ENCODE results near the gene PCSK5.

Gene PCSK5

DNA sequence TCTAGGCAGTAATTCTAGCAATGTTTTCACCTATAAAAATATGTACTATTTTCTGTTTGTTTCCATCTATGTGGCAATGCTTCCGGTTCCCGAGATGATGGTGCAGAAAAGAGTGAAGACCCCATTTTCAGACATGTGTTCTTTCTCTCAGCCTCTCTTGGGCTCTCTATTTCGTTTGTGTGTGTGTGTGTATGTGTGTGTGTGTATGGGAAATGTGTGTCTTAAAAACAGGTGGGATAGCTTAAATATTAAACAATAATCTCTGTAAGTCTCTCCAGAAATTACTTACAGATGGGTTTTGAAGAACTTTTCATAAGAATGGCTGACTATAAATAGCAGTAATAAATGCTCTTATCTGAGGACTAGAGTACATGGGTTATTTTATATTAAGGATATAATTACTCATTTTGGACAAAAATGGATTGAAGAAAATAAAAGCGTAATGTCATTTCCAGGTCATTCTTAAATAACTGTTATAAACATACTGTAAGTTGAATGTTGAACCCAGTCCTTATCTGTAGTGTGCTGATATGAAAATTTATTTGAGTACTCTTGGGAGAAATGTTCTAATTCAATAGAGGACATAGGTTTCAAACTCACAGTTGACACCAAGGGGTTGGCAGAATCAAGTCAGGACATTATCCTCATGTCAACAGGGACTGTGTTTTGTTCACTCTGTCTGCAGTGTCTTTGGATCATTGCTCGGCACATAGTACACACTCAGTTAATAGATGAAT, 31.1 kb downstream of the PCSK5 start:
- DNase-seq (ENCODE audit: low read depth), result no peak

DNA sequence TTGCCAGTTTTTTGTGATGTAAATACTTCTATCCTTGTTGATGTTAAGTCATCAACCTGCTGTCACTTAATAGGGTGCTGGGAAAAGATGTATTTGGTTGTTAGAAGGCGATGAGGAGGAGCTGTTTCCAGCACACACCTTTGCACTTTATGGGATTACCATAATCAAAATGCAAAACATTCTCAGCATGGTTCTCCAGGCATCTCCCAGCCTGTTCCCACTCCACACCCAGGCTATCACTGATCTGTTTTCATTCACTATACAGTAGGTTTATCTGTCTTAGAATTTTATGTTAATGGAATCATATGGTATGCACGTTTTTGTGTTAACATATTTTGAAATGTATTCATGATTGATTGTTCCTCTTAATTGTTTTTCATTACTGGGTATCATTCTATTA, 35.9 kb downstream of the PCSK5 start:
- no peak for DNase-seq (ENCODE audit: low read depth)

DNA sequence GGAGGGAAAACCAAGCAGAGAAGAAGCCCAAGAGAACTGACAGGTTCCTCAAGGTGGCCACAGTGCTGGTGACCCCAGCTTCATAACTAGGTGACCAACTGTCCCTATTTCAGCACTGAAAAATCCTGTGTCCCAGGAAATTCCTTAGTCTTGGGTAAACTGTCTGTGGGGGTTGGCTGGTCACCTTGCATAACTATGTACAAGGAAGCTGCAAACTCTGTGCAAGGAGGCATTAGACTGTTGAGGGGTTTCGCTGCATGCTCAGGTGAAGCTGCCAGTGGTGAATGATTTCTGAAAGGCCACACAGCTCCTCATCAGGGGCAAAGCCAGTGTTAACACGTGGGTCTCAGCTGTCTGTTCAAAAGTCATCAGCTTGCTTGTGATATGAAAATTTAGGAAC, 36.9 kb downstream of the PCSK5 start:
- no peak for DNase-seq (ENCODE audit: low read depth)

DNA sequence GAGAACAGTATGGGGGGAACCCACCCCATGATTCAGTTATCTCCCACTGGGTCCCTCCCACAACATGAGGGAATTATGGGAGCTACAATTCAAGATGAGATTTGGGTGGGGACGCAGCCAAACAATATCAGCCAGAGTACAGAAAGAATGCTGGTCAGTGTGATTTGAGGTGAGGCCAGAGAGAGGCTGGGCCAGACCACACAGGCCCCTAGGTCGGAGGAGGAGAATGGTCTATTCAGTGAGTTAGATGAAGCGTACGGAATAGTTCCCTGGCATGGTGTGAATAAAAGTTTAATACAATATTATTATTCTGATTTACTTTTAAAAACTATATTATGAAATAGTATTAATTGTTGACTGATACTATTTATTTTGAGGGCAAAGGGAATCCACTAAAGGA, 39.7 kb downstream of the PCSK5 start:
- DNase-seq (ENCODE audit: low read depth), result no peak

DNA sequence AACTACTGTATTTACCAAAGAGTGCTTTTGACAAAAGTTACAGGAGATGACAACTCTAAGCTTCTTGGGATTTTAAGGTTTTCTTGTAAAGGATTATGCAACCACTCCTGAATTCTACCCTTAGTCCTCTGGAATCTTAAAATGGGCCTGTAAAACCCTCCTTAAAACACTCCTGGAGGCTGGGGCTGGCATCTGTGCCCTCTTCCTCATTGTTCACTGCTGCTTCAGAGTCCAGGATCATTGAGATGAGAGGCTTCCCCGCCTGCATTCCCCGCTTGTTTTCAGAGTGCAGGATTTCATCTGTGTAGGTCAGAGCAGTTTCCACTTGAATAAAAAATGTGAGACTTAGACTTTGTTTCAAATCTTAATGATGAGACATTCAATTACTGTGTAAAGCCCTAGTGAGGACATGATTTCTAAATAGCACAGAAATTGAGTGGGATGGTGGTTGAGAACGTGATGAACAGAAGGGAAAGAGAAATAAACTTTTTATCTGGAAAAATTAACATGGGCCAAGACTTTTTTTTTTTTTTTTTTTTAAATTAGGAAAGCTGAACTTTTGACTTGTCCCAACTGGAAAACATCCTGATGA, 40.4 kb downstream of the PCSK5 start:
- DNase-seq (ENCODE audit: low read depth), result no peak

DNA sequence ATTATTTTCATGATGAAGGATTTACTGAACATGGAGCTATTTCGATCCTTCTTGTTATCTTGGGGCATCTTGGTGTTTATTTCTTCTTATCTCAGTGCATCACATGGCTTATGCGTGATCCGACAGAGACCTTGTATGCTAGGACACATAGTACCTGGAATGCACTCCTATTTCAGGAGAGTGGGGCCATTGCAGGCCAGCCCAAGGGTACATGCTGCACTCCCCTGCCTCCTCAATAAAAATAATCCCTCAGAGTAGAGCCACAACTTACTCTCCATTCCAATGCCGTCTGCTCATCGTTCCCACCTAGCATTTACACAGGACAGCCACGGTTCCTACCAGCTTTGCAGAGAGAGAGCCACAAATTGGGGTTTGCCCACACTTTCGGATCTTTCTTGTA, 43.5 kb downstream of the PCSK5 start:
- no peak for DNase-seq (ENCODE audit: low read depth)

DNA sequence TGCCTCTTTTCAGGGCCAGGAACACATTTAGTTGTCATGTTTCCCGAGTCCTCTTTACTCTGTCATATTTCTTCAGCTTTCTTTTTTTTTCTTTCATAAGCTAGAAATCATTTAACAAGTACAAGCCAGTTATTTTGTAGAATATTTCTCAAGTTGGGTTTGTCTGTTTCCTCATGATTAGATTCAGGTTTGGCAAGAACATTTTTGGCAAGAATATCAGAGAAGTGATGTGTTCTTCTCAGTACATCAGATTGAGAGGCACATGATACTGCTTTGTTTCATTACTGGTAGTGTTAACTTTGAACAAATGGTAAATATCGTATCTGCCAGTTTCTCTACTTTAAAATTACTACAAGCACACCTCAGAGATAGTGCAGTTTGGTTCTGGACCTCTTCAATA, 45.1 kb downstream of the PCSK5 start:
- no peak for DNase-seq (ENCODE audit: low read depth)

DNA sequence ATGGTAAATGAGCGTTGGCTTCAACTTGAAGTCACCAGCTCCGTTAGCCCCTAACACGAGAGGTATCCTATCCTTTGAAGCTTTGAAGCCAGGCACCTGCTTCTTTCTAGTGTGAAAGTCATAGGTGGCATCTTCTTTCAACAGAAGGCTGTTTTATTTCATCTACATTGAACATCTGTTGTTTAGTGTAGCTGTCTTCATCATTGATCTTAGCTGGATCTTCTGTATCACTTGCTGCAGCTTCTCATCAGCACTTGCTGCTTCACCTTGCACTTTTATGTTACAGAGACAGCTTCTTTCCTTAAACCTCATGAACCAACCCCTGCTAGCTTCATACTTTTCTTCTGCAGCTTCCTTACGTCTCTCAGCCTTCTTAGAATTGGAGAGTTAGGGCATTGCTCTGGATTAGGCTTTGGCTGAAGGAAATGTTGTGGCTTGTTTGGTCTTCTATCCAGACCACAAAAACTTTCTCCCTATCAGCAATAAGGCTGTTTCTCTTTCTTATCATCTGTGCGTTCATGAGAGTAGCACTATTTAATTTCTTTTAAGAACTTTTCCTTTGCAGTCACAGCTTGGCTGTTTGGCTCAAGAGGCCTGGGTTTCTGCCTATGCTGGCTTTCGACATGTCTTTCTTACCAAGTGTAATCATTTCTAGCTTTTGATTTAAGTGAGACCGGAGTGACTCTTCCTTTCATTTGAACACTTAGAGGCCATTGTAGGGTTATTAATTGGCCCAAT, 47.2 kb downstream of the PCSK5 start:
- no peak for DNase-seq (ENCODE audit: low read depth)

DNA sequence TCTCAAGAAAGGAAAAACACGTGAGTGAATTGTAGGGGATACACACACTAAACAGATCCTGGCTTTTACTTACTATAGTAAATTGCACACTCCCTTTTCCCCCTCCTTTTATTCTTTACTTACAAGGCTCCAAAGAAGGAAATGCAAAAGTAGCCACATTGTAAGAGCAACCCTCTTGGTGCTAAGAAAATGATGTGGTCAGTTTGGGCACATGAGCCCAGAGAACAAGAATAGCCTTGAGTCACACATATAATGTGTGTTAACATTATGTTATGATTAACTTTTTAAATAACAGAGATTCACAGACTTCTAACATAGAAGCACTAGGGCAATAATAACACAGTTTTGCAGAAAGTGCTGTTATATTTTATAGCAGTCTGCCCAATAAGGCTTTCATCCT, 48.5 kb downstream of the PCSK5 start:
- no peak for DNase-seq (ENCODE audit: low read depth)

DNA sequence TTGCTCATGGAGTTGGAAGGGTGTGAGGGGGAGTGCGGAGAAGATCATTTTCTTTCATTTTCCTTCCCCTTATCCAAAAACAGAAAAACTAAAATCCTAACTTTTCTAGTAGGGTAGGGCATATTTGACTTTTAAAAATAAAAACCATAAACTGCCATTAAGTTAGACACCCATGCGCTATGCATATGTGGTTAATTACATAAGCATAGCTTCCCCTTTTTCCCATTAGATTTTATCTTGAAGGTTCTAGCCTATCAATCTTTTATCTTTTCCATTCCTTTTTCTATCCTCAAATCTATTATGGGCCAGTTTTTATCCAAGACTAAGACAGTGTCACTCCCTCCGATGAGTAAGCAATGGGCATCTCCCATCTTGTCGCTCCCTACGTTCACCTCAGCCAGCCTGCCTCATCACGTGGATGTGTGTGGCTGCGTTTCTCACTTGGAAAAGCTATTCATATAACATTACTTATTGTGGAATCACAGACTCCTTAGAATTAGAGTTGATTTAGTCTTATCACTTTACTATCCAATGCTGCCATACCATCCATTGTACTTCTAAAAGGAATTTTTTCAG, 49.2 kb downstream of the PCSK5 start:
- DNase-seq (ENCODE audit: low read depth), result no peak

DNA sequence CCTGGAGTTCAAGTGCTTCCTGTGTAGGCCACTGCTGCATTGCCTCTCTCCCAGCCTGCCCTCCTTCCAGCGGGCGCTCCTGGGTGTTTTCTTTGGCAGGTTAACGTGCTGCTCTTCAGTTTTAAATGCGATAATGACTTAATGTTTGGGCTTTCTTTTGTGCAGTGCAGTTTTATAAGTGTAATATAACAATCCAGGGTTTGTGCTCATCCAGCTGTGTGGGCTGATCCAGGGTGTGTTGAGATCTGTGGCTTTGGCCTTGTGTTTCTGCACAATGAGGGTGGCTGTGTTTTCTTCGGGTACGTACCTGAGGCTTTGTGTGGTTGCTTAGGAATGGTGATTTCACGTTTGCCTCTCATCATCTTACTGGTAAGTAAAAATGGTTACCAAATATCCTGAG, 50.6 kb downstream of the PCSK5 start:
- no peak for DNase-seq (ENCODE audit: low read depth)

DNA sequence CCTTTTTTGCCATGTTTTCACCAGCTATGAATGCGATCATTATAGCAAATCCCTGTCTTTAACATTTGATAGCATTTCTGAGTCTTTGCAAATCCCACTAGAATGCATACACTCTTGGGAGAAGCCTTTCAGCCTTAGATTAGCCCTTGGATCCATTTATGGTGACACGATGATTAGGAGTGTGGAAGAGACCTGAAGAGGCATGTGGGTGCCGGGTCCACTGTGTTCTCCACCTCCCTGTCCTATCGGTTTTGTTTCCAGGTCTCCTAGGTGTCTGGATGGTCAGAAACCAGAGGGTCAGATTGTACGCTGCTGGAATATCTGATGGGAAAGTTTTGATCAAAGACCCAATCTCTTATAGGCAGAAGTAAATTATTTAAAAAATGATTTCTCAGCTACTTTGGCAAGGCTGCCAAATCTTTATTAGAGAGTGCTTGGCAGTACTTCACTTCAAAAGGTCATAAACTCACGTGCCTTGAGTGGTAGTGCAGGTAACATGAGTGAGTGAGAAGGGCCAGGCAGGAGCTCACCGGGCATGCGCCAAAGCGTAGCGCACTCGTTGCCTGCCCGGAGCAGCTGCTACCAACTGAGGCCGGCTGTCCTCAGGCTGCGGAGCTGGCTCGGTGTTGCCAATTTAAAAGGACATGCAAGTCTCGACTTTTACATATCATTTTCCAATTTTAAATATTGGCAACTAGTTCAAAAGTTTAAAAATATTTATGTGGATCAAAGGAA, 51.3 kb downstream of the PCSK5 start:
- DNase-seq (ENCODE audit: low read depth), result no peak

DNA sequence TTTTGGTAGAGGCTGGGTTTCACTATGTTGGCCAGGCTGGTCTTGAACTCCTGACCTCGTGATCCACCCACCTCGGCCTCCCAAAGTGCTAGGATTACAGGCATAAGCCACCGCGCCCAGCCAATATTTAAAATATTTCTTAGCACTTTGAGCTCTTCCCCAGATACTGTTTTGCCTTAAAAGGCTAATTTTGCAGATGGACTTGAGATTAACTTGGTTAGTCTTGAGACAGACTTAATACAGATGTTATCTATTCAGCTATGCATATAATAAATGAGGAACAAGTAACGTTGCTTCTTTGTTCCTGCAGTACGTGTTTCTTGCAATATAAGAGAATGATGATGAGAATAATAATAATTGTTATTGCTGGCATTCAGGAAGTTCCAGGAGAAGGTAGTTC, 56.3 kb downstream of the PCSK5 start:
- DNase-seq (ENCODE audit: low read depth), result no peak

DNA sequence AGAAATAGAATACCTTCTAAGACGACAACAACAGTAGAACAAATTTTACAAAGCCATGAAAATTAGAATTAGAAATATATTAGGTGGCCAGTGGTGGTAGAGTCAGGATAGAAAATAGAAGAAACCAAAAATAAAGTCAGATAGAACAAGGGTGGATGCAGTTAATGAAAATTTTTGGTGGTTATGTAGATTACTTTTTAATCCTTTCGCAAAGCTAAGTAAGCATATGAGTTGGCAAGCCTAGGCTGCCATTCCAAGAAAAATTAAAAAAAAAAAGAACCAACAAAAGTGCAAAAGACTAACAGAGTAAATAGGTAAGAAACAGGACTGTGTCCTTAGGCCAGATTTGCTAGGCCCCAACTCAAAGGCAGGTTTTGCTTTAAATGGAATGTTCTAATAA, 56.8 kb downstream of the PCSK5 start:
- no peak for DNase-seq (ENCODE audit: low read depth)

DNA sequence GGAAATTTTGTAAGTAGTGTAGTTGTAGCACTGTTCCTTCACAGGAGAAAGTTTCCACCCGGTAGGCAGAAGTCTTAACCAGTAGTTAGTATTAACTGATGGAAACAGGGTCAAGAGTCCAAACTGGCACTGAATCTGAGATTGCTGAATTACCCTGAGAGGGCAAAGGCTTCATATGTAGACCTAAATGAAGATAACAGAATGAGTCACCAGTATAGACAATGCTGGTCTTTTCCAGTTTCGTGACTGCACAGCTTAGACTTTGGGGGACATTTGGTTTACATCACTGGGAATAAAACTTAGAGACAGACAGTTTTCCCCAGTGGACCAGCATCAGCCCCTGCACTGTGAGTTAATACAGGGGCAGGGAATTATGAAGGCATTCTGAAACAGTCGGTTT, 60.5 kb downstream of the PCSK5 start:
- DNase-seq (ENCODE audit: low read depth), result no peak

DNA sequence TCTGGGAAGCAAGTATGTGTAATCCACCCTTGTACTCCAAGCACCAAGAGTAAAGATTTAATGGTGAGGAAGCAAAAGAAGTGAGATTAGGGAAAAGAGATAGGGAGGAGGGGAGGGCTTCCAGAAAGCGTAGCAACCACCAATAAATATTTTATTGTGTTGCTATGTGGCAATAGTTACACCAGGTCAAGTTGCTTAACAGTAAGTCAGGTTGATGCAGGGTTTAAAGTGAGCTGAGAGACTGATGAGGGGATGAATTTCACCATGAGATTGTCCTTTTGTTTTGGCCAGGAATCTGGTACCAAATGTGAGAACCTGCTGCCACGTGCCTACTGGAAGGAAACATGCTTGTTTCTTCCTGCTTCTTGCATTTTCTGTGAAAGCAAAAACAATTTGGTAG, 62.7 kb downstream of the PCSK5 start:
- no peak for DNase-seq (ENCODE audit: low read depth)

DNA sequence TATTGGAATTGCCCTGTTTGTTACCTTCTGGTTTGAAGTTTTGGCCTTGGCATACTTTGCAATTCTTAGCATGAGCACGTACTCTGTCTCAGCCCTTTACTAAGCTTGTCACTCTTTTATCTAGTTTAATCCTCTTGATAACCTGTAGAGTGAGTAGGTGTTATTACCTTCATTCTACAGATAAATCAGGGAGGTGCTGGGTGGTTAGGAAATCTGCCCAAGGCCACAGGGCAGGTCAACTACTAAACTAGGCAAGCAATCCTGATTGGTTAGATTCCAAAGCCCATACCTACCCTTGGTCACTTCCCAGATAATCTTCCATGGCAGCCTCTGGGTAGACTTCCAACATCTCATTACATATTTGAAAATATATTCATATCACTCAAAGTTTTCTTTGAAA, 65.7 kb downstream of the PCSK5 start:
- no peak for DNase-seq (ENCODE audit: low read depth)

DNA sequence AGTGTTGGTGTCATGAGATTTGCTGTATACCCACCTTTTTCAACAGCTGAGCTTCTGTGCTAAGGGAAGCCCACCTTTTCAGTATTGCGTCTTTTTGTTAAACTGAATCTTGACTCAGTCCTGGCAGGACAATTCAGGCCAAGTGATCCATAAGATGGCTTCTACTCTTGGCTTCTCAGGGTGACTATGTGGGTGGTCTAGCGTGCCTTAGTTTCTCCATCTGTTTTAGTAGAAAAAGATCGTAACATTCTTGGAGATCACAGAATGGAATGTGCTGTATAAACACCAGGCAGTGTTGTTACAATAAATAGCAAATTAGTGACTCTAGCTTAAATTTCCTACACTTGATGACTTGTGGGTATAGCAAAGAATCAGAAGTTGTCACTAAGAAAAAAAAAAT, 66.6 kb downstream of the PCSK5 start:
- no peak for DNase-seq (ENCODE audit: low read depth)

DNA sequence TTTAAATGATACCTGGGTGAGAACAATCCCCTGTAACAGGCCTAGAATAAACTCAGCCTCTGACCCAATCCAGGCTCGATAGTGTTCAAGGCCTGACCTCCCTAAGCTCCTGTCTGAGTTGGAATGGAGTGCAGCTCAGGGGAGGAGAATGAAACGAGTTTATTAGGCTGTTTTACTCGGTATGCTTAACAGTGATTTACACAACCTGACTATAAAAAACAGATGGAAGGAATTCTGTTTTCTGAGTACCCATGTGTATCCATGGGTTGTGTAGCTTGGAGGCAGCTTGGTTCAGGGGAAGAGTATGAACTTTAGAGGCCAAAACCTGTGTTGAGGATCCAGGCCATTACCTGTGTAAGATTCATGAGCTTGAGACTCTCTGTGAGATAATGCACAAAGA, 67.8 kb downstream of the PCSK5 start:
- DNase-seq (ENCODE audit: low read depth), result no peak

DNA sequence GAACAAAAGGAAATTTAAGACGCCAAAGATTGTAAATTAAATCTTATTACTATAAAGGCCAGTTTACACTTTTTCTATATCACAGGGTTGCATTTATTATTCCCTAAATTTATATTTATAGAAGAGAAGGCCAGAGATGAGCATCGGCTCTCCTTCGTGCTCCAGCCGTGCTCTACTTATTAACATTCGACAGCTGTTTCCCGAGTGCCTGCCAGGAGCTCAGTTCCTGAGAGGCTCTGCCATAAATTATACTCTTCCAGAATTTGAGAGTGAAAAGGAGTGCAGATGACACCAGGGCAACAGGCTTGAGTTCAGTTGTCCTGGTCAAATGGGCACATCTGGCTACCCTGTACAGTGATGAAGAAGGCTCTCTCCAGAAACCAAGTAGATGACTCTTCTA, 70.1 kb downstream of the PCSK5 start:
- no peak for DNase-seq (ENCODE audit: low read depth)

DNA sequence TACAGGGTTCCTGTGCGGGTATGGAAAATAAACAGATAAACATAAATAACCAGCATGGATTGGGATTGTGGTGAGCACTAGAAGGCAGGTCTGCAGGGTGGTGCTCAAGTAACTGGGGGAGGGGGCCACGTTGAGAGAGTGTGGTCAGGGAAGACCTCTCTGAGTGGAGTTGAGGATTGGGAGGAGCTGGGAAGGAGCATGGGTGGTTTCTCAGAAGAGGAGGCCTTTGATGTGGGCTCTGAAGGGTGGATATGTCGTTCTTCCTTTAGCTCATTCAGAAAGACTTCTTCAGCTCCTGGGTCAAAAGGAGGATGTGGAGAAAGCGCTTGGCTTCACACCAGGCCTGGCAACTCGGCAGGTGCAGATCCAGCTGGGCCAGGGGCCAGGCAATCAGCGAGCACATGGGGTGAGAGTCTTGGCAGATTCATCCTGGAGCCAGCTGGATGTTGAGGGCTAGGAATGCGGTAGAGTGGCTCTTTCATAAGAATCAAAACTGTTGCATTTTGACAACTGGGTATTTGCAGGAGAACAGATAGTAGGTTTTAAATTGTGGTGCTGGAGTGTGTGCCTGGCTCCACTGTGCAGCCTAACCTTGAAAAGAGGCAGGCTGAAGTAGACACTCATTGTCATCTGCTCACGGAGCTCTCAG, 71.7 kb downstream of the PCSK5 start:
- DNase-seq (ENCODE audit: low read depth), result no peak

DNA sequence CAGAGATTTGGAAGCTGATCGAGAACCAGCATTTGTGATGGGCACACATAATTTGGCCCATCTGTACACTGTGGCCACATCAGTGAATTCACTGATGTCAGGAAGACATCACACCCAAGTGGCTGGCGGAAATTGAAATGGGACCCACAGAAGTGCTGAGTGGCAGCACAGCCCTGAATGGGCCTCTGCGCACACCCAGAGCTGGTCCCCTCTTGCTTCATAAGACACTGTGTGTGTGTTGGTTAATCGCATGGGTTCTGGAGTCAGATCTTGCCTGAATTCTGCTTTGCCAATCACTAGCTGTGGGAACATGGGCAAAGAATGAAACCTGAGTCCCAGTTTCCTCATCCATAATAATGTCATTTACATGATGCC, 72.2 kb downstream of the PCSK5 start:
- DNase-seq (ENCODE audit: low read depth), result no peak
